Upper lobe of left lung (tissue), 4 donors: ENCODE results near the gene RPIA.
"Not testable (repeated sequence)": the region's sequence is repeated elsewhere in the genome, so short reads cannot be mapped to it uniquely, and the experiment has no call there.

Experiments
- CTCF ChIP-seq, 6 experiments: fragments of 450-650 bp in 4 of 6; fragments of 200-600 bp in 2 of 6; sonication (generic) in 2 of 6; IDR thresholded peaks; one replicate each; pipeline ENCODE4 v1.5.1; 2016 to 2019; ENCODE audit warnings: antibody characterized with exemption in 6 of 6
- EP300 ChIP-seq, 4 donors: sonication (generic); formaldehyde crosslinking; IDR thresholded peaks; one replicate each; pipeline ENCODE4 v1.5.1; 2017; ENCODE audit warnings: antibody characterized with exemption in 4 of 4, control low read depth in 2 of 4
- POLR2A ChIP-seq, 4 donors: fragments of 450-650 bp; IDR thresholded peaks; one replicate each; pipeline ENCODE4 v1.5.1; 2016 to 2017; ENCODE audit warnings: antibody characterized with exemption in 4 of 4, mild to moderate bottlenecking in 2 of 4
- POLR2AphosphoS5 ChIP-seq, 2 donors: sonication (generic); formaldehyde crosslinking; IDR thresholded peaks; one replicate each; pipeline ENCODE4 v1.5.1; 2017; ENCODE audit warnings: antibody characterized with exemption in 2 of 2

GRCh38 chr2:88645291-88645882 is 46.1 kb upstream of the RPIA start:
- TF ChIP-seq POLR2A, CTCF, POLR2AphosphoS5, EP300 (IDR thresholded peaks at IDR 0.05): not testable (repeated sequence)
